Thyroid gland (tissue), 4 donors: ENCODE data around the gene SCMH1. TPM values are rescaled to one million over a fixed set of nuclear protein-coding genes. Genes with fewer than 3 reads are reported as not detected.

Source experiments
- DNase-seq, 2 donors: peaks; one replicate each; pipeline ENCODE4 v3.0.0-alpha.2; 2019
- H3K27ac ChIP-seq, 3 donors: fragments of 200-600 bp; sonication (generic); 1 replicate in 2 of 3; 2 replicates in 1 of 3; pipeline ENCODE4 v1.5.1; 2016 to 2019; ENCODE audit warnings: mild to moderate bottlenecking in 1 of 3, moderate library complexity in 1 of 3
- H3K27me3 ChIP-seq: fragments of 200-600 bp; sonication (generic); one replicate; pipeline ENCODE4 v1.5.1; 2019
- H3K36me3 ChIP-seq, 2 donors: fragments of 200-600 bp; sonication (generic); one replicate each; pipeline ENCODE4 v1.5.1; 2016 to 2019
- H3K4me1 ChIP-seq, 2 donors: fragments of 200-600 bp; sonication (generic); one replicate each; pipeline ENCODE4 v1.5.1; 2017 to 2019
- H3K4me3 ChIP-seq, 3 donors: fragments of 200-600 bp; sonication (generic); replicated peaks in 1 of 3; 1 replicate in 2 of 3; 2 replicates in 1 of 3; pipeline ENCODE4 v1.5.1; 2016; ENCODE audit warnings: mild to moderate bottlenecking in 1 of 3
- H3K9me3 ChIP-seq: fragments of 200-600 bp; sonication (generic); one replicate; pipeline ENCODE4 v1.5.1; 2017
- CTCF ChIP-seq, 6 experiments: fragments of 200-600 bp in 3 of 6; fragments of 450-650 bp in 3 of 6; sonication (generic) in 3 of 6; IDR thresholded peaks; one replicate each; pipeline ENCODE4 v1.5.1; 2016 to 2019; ENCODE audit warnings: antibody characterized with exemption in 6 of 6, mild to moderate bottlenecking in 2 of 6, inconsistent platforms in 1 of 6, moderate library complexity in 1 of 6
- POLR2A ChIP-seq, 2 donors: fragments of 450-650 bp; IDR thresholded peaks; one replicate each; pipeline ENCODE4 v1.6.1; 2017; ENCODE audit warnings: antibody characterized with exemption in 2 of 2, mild to moderate bottlenecking in 2 of 2, moderate library complexity in 1 of 2
- WGBS, 2 donors: methylation state at CpG; one replicate each; pipeline ENCODE4 v1.1.5; 2017; 5-methylcytosine and 5-hydroxymethylcytosine counted together
- intact Hi-C: fragments of 100-400 bp; cut with DNase I; formaldehyde crosslinking; loops from one replicate; pipeline ENCODE4 v1.15.1; 2023
- total RNA-seq, 4 donors: library from RNA; depleted of rRNA; stranded (reverse); fragments of >200 nt; gene quantifications; one replicate each; pipeline ENCODE4 v1.2.3, GENCODE V29; 2016

SCMH1 gene
- total RNA-seq, 4 donors from 2014 or later = 30.6 to 93.0 (median 47.5) TPM

- WGBS, 2 donors = 97 to 100% methylated on average over 3 of the region's 3 CpGs
- Histone ChIP-seq H3K36me3 (peaks cover 21 to 30% of the 10 kb centered on the region in 2 donors), H3K9me3 (no peaks in the 10 kb centered on the region), H3K4me1 (no peaks in the 10 kb centered on the region), H3K27ac (no peak overlapping the region), H3K4me3 (no peak overlapping the region), H3K27me3 (no peaks in the 10 kb centered on the region)
- no peak for TF ChIP-seq CTCF (IDR thresholded peaks at IDR 0.05)
- TF ChIP-seq POLR2A (IDR thresholded peaks at IDR 0.05) = no peak
- intact Hi-C loops = no loop called here
- DNase-seq = no peak
Measured at GRCh38 chr1:41037116-41037903, 204.8 kb downstream of the SCMH1 start.

GRCh38 chr1:41033272-41033671 lies 208.8 kb downstream of the SCMH1 start:
- no peaks in the 10 kb centered on the region for H3K9me3 ChIP-seq
- TF ChIP-seq POLR2A (IDR thresholded peaks at IDR 0.05) = no peak
- no peak for TF ChIP-seq CTCF (IDR thresholded peaks at IDR 0.05)
- no peak overlapping the region for H3K4me3 ChIP-seq
- peaks cover 28 to 30% of the 10 kb centered on the region in 2 donors for H3K36me3 ChIP-seq
- no peak for DNase-seq
- WGBS, 2 donors = 92 to 96% methylated on average over 3 of the region's 3 CpGs
- intact Hi-C loops = no loop called here
- H3K27me3 ChIP-seq = no peaks in the 10 kb centered on the region
- no peaks in the 10 kb centered on the region for H3K4me1 ChIP-seq
- no peak overlapping the region for H3K27ac ChIP-seq

- intact Hi-C loops = no loop called here
- WGBS, 2 donors = 97 to 98% methylated on average over 2 of the region's 2 CpGs
- H3K36me3 ChIP-seq = peaks cover 32 to 33% of the 10 kb centered on the region in 2 donors
Measured at GRCh38 chr1:41032147-41032546, 210.0 kb downstream of the SCMH1 start.

GRCh38 chr1:41030872-41031616 lies 211.1 kb downstream of the SCMH1 start:
- intact Hi-C loops = no loop called here
- Histone ChIP-seq H3K36me3 (peaks cover 26 to 29% of the 10 kb centered on the region in 2 donors), H3K27me3 (no peaks in the 10 kb centered on the region), H3K9me3 (no peaks in the 10 kb centered on the region), H3K4me3 (no peak overlapping the region), H3K4me1 (no peaks in the 10 kb centered on the region), H3K27ac (no peak overlapping the region)
- no peak for DNase-seq
- WGBS, 2 donors = 93 to 96% methylated on average over 8 of the region's 8 CpGs
- TF ChIP-seq POLR2A (IDR thresholded peaks at IDR 0.05) (no peak), CTCF (IDR thresholded peaks at IDR 0.05) (no peak)

More at GRCh38 chr1:41032147-41032546, 210.0 kb downstream of the SCMH1 start:
- no peaks in the 10 kb centered on the region for H3K9me3 ChIP-seq
- no peak overlapping the region for H3K27ac ChIP-seq
- no peak overlapping the region for H3K4me3 ChIP-seq
- DNase-seq = no peak
- no peaks in the 10 kb centered on the region for H3K27me3 ChIP-seq
- TF ChIP-seq CTCF (IDR thresholded peaks at IDR 0.05) (no peak), POLR2A (IDR thresholded peaks at IDR 0.05) (no peak)
- no peaks in the 10 kb centered on the region for H3K4me1 ChIP-seq
